ENCODE data around the gene NOTCH2.
A peak's percentile ranks its signal among the peaks of the same experiment; 100 is the strongest.
"Not testable (repeated sequence)": the region's sequence is repeated elsewhere in the genome, so short reads cannot be mapped to it uniquely, and the experiment has no call there.

The NOTCH2 gene

GRCh38 chr1:120068683-120069066 is 787 bp downstream of the NOTCH2 start:
- not testable (repeated sequence) for DNase-seq (ENCODE audit: low spot score)

GRCh38 chr1:120048208-120048607 is 21.3 kb downstream of the NOTCH2 start:
- not testable (repeated sequence) for DNase-seq (ENCODE audit: low spot score)

- not testable (repeated sequence) for DNase-seq (ENCODE audit: low spot score)
Measured at GRCh38 chr1:120041771-120042170, 27.7 kb downstream of the NOTCH2 start.

GRCh38 chr1:120032253-120032652 is 37.2 kb downstream of the NOTCH2 start:
- not testable (repeated sequence) for DNase-seq (ENCODE audit: low spot score)

- DNase-seq (ENCODE audit: low spot score), result not testable (repeated sequence)
Measured at GRCh38 chr1:120023791-120024190, 45.7 kb downstream of the NOTCH2 start.

GRCh38 chr1:120014978-120015377 is 54.5 kb downstream of the NOTCH2 start:
- DNase-seq (ENCODE audit: low spot score), result not testable (repeated sequence)

GRCh38 chr1:120008320-120008719 is 61.1 kb downstream of the NOTCH2 start:
- not testable (repeated sequence) for DNase-seq (ENCODE audit: low spot score)

GRCh38 chr1:120007850-120008249 is 61.6 kb downstream of the NOTCH2 start:
- DNase-seq (ENCODE audit: low spot score), result not testable (repeated sequence)

GRCh38 chr1:120001035-120001434 is 68.4 kb downstream of the NOTCH2 start:
- not testable (repeated sequence) for DNase-seq (ENCODE audit: low spot score)

GRCh38 chr1:119996731-119997312 is 72.6 kb downstream of the NOTCH2 start:
- DNase-seq (ENCODE audit: low spot score), result not testable (repeated sequence)

- not testable (repeated sequence) for DNase-seq (ENCODE audit: low spot score)
Measured at GRCh38 chr1:119995975-119996374, 73.5 kb downstream of the NOTCH2 start.

- DNase-seq (ENCODE audit: low spot score), result no peak
Measured at GRCh38 chr1:119988306-119989062, 81.0 kb downstream of the NOTCH2 start.

- no peak for DNase-seq (ENCODE audit: low spot score)
Measured at GRCh38 chr1:119987686-119988085, 81.8 kb downstream of the NOTCH2 start.

- DNase-seq (ENCODE audit: low spot score), result no peak
Measured at GRCh38 chr1:119987112-119987511, 82.3 kb downstream of the NOTCH2 start.

- DNase-seq (ENCODE audit: low spot score), result no peak
Measured at GRCh38 chr1:119986007-119986497, 83.4 kb downstream of the NOTCH2 start.

GRCh38 chr1:119984771-119985170 is 84.7 kb downstream of the NOTCH2 start:
- no peak for DNase-seq (ENCODE audit: low spot score)

- no peak for DNase-seq (ENCODE audit: low spot score)
Measured at GRCh38 chr1:119981986-119982815, 87.3 kb downstream of the NOTCH2 start.

- no peak for DNase-seq (ENCODE audit: low spot score)
Measured at GRCh38 chr1:119981496-119981895, 88.0 kb downstream of the NOTCH2 start.

GRCh38 chr1:119978018-119978505 is 91.4 kb downstream of the NOTCH2 start:
- peak; percentile 20 for DNase-seq (ENCODE audit: low spot score)

GRCh38 chr1:119977113-119977736 is 92.2 kb downstream of the NOTCH2 start:
- DNase-seq (ENCODE audit: low spot score), result not testable (repeated sequence)

GRCh38 chr1:119975582-119976254 is 93.7 kb downstream of the NOTCH2 start:
- DNase-seq (ENCODE audit: low spot score), result not testable (repeated sequence)

All from Ammon's horn (tissue), 1 donor.